Measurements from ENCODE around the gene HOXC9. TPM values are rescaled to one million over a fixed set of nuclear protein-coding genes. Genes with fewer than 3 reads are reported as not detected.
"Not testable (repeated sequence)": the region's sequence is repeated elsewhere in the genome, so short reads cannot be mapped to it uniquely, and the experiment has no call there.

Gene HOXC9
- total RNA-seq, 1 donor from 2014 or later: 0.28 TPM

DNA sequence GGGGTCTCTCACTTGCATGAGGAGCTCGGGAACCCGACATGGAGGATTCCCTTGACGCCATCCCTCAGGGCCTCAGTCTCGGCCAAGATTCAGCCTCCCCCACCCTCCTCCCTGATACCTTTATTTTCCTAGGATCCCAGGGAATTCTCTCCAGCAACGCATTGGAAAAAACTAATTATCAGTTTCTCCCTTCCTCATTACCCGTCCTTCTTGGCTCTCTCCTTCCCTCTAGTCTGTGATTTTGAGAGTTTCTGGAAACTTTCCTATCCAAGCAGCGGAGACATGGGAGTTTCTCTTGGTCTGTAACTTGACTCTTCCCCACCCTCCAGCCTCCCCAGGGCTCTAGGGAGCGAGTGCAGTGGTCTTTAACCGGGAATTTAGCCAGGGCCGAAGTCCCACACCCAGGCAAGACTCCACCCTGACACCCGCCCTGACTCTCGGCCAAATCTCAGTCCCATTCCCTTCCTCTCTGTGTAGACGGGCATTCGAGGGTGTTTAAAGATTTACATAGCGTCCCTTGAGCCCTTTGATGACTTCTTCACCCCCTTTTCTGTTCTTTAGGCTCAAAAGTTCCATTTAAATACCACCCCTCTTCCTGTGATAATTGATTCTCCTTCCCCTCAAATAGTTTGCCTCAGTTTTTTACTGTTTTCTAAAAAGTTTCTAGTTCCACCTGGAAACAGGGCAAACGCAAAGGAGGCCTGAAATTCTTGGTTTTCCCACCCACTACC lies 39.6 kb downstream of the HOXC9 start:
- DNase-seq (ENCODE audit: low spot score): no peak
- no peak overlapping the region for H3K27ac Mint-ChIP-seq (ENCODE audit: unreplicated experiment)
- H3K4me1 Mint-ChIP-seq (ENCODE audit: unreplicated experiment): peaks cover 14% of the 10 kb centered on the region
- no peaks in the 10 kb centered on the region for H3K9me3 Mint-ChIP-seq (ENCODE audit: unreplicated experiment)
- H3K4me3 Mint-ChIP-seq (ENCODE audit: unreplicated experiment): no peak overlapping the region
- peaks cover 11% of the 10 kb centered on the region for H3K36me3 Mint-ChIP-seq (ENCODE audit: low read depth, unreplicated experiment)
- peaks cover 65% of the 10 kb centered on the region for H3K27me3 Mint-ChIP-seq (ENCODE audit: unreplicated experiment)
- TF ChIP-seq, protein P1, sequence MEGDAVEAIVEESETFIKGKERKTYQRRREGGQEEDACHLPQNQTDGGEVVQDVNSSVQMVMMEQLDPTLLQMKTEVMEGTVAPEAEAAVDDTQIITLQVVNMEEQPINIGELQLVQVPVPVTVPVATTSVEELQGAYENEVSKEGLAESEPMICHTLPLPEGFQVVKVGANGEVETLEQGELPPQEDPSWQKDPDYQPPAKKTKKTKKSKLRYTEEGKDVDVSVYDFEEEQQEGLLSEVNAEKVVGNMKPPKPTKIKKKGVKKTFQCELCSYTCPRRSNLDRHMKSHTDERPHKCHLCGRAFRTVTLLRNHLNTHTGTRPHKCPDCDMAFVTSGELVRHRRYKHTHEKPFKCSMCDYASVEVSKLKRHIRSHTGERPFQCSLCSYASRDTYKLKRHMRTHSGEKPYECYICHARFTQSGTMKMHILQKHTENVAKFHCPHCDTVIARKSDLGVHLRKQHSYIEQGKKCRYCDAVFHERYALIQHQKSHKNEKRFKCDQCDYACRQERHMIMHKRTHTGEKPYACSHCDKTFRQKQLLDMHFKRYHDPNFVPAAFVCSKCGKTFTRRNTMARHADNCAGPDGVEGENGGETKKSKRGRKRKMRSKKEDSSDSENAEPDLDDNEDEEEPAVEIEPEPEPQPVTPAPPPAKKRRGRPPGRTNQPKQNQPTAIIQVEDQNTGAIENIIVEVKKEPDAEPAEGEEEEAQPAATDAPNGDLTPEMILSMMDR (IDR thresholded peaks at IDR 0.05; ENCODE audit: unreplicated experiment): no peak

DNA sequence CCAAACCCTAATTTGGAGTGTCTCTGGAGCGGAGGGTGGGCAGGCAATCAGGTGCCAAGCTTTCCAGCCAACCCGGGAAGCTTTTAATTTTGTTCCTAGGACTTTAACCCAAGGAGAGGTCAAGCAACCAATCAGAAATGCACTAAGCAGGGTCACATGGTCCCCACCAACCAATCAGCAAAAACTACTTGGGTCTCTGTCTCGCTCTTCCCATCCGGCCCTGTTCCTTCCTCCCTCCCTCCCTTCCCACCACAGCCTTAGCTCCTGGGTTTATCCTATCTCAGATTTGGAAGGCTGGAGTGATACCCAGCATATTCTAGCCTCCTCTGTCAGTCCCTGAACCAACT lies 40.2 kb downstream of the HOXC9 start:
- H3K36me3 Mint-ChIP-seq (ENCODE audit: low read depth, unreplicated experiment): peaks cover 9% of the 10 kb centered on the region
- TF ChIP-seq, protein P1 (IDR thresholded peaks at IDR 0.05; ENCODE audit: unreplicated experiment): no peak
- no peak overlapping the region for H3K27ac Mint-ChIP-seq (ENCODE audit: unreplicated experiment)
- H3K4me3 Mint-ChIP-seq (ENCODE audit: unreplicated experiment): no peak overlapping the region
- DNase-seq (ENCODE audit: low spot score): no peak
- no peaks in the 10 kb centered on the region for H3K9me3 Mint-ChIP-seq (ENCODE audit: unreplicated experiment)
- H3K27me3 Mint-ChIP-seq (ENCODE audit: unreplicated experiment): peaks cover 66% of the 10 kb centered on the region
- H3K4me1 Mint-ChIP-seq (ENCODE audit: unreplicated experiment): peaks cover 14% of the 10 kb centered on the region

DNA sequence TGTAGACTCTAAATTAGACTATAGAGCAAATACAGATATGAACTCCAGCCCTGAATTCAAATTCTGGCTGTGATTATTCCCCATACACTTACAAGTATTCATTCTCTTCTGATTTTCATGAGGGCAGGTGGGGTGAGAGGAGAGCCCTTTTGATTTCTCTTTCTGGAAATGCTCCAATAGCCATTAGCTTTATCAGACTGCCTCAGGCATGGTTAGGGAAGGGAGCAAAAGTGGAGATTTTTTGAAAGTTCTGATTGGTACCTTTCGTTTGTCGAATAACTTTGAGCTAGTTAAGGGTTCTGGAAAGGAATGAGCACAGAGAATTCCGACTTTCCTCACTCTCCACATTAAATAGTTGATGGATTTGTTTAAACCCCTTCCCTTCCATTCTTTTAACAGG lies 40.7 kb downstream of the HOXC9 start:
- no peak for DNase-seq (ENCODE audit: low spot score)
- H3K27me3 Mint-ChIP-seq (ENCODE audit: unreplicated experiment): peaks cover 64% of the 10 kb centered on the region
- TF ChIP-seq, protein P1 (IDR thresholded peaks at IDR 0.05; ENCODE audit: unreplicated experiment): no peak
- H3K27ac Mint-ChIP-seq (ENCODE audit: unreplicated experiment): no peak overlapping the region
- peak overlapping the region; percentile 2 for H3K4me3 Mint-ChIP-seq (ENCODE audit: unreplicated experiment)
- H3K4me1 Mint-ChIP-seq (ENCODE audit: unreplicated experiment): peaks cover 12% of the 10 kb centered on the region
- H3K9me3 Mint-ChIP-seq (ENCODE audit: unreplicated experiment): no peaks in the 10 kb centered on the region
- H3K36me3 Mint-ChIP-seq (ENCODE audit: low read depth, unreplicated experiment): peaks cover 7% of the 10 kb centered on the region

DNA sequence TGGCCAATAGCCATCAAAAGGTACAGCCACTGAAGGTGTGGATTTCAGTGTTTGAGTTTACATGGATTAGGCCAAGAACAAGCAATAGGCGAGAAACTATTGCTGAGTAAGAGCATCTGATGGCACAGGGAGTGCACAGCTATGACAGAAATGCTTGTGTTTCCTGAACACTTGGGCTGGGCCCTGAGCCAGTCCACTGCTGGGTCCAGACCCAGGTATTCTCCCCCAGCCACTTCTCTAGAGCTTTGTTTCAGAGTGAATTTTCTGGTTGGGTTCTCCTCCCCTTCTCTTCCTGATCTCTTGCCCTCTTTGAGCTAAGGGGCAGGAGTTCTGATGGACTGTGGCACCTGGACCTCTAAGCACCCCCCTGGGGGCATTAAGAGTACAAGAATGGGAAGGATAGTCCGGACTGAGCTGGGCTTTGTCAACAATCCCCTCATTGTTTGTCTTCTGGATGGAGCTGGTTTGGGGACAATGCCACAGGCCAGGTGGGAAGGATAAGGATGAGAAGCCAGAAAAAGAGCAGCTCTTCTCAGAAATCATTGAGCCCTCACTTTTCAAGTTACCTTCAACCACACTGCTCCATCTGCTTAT lies 41.2 kb downstream of the HOXC9 start:
- H3K36me3 Mint-ChIP-seq (ENCODE audit: low read depth, unreplicated experiment): peaks cover 7% of the 10 kb centered on the region
- TF ChIP-seq, protein P1 (IDR thresholded peaks at IDR 0.05; ENCODE audit: unreplicated experiment): no peak
- peaks cover 8% of the 10 kb centered on the region for H3K4me1 Mint-ChIP-seq (ENCODE audit: unreplicated experiment)
- H3K9me3 Mint-ChIP-seq (ENCODE audit: unreplicated experiment): no peaks in the 10 kb centered on the region
- H3K4me3 Mint-ChIP-seq (ENCODE audit: unreplicated experiment): no peak overlapping the region
- H3K27ac Mint-ChIP-seq (ENCODE audit: unreplicated experiment): no peak overlapping the region
- H3K27me3 Mint-ChIP-seq (ENCODE audit: unreplicated experiment): peaks cover 63% of the 10 kb centered on the region
- DNase-seq (ENCODE audit: low spot score): no peak

DNA sequence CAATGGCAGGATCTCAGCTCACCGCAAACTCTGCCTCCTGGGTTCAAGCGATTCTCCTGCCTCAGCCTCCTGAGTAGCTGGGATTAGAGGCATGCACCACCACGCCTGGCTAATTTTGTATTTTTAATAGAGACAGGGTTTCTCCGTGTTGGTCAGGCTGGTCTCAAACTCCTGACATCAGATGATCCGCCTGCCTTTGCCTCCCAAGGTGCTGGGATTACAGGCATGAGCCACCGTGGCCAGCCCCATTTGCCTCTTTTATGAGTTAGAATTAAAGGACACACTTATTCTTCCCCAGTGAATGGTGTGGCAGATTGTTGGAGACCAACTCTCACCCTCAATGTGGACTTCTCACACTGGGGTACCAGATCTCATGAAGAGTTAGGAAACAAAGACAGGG lies 42.1 kb downstream of the HOXC9 start:
- not testable (repeated sequence) for H3K36me3 Mint-ChIP-seq (ENCODE audit: low read depth, unreplicated experiment); H3K4me3 Mint-ChIP-seq (ENCODE audit: unreplicated experiment); H3K27ac Mint-ChIP-seq (ENCODE audit: unreplicated experiment); H3K4me1 Mint-ChIP-seq (ENCODE audit: unreplicated experiment); DNase-seq (ENCODE audit: low spot score); H3K9me3 Mint-ChIP-seq (ENCODE audit: unreplicated experiment)
- peaks cover 60% of the 10 kb centered on the region for H3K27me3 Mint-ChIP-seq (ENCODE audit: unreplicated experiment)
